ENCODE data around the gene ENPP1.

GRCh38 chr6:131914234-131914633 is 106.4 kb downstream of the ENPP1 start:
- TF ChIP-seq, protein P1, sequence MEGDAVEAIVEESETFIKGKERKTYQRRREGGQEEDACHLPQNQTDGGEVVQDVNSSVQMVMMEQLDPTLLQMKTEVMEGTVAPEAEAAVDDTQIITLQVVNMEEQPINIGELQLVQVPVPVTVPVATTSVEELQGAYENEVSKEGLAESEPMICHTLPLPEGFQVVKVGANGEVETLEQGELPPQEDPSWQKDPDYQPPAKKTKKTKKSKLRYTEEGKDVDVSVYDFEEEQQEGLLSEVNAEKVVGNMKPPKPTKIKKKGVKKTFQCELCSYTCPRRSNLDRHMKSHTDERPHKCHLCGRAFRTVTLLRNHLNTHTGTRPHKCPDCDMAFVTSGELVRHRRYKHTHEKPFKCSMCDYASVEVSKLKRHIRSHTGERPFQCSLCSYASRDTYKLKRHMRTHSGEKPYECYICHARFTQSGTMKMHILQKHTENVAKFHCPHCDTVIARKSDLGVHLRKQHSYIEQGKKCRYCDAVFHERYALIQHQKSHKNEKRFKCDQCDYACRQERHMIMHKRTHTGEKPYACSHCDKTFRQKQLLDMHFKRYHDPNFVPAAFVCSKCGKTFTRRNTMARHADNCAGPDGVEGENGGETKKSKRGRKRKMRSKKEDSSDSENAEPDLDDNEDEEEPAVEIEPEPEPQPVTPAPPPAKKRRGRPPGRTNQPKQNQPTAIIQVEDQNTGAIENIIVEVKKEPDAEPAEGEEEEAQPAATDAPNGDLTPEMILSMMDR (IDR thresholded peaks at IDR 0.05; ENCODE audit: insufficient read depth, low read length, poor library complexity, severe bottlenecking), result no peak
- TF ChIP-seq EZH2phosphoT487 (conservative IDR thresholded peaks at IDR 0.05; ENCODE audit: low read length), result no peak
